KOPT-K1 (cell line): ENCODE measurements around the gene ZNF444.
A peak's percentile ranks its signal among the peaks of the same experiment; 100 is the strongest.
"Not testable (repeated sequence)": the region's sequence is repeated elsewhere in the genome, so short reads cannot be mapped to it uniquely, and the experiment has no call there.

Source experiments
- H3K27ac ChIP-seq: fragments of 200-600 bp; sonication (generic); 2 replicates; pipeline ENCODE4 v1.5.1; 2016; ENCODE audit warnings: antibody characterized with exemption, mild to moderate bottlenecking, low read depth, low read length; ENCODE audit not compliant: poor library complexity, severe bottlenecking
- H3K36me3 ChIP-seq: fragments of 200-600 bp; sonication (generic); 2 replicates; pipeline ENCODE4 v1.5.1; 2017; ENCODE audit warnings: antibody characterized with exemption, mild to moderate bottlenecking, low read length, moderate library complexity; ENCODE audit not compliant: insufficient read depth
- H3K9me3 ChIP-seq: fragments of 200-600 bp; sonication (generic); 2 replicates; pipeline ENCODE4 v1.5.1; 2017; ENCODE audit warnings: antibody characterized with exemption, low read length, mild to moderate bottlenecking; ENCODE audit not compliant: insufficient read depth, poor library complexity, severe bottlenecking

ZNF444 gene

DNA sequence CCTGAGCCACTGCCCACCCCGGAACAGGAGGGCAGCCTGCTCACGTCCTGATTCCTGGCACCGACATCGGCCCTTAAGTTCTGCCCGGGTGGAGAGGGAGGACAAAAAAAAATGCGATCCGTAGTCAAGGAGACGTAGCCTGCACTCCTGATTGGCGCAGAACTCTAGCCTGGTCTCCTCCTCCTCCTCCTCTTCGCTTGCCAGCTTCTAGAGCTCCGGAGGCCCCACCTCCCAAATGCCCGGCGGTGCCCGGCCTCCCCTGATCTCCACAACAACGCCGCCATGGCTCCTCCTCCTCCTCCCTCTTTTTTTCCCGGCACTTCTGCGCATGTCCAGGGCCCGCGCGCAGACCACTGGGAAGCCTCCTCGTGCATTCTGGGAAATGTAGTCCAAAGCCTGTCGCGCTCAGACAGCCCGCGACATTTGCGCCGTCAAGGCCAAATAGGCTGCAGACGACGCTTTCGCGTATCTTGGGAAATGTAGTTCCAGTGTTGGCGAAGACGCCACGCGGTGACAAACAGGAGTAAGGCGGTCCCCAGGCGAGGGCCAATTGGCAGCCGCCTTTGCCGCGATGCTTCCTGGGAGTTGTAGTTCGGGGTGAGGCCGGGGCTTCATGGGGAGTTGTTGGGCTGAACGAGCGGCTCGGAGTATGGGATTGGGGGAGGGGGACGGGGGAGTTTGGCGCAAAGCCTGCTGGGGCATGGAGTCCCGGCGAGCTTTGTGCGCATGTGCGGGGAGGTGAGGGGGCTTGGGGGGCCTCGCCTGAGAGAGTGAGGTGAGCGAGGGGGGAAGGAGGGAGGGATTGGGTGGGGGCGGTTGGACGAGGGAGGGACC lies at the start of gene ZNF444:
ZNF444 (plus strand) TSS at position 705 of the 834 bp plus-strand sequence. CDS start 5,625 bp downstream, outside the sequence.
- no peaks in the 10 kb centered on the region for H3K36me3 ChIP-seq
- no peaks in the 10 kb centered on the region for H3K9me3 ChIP-seq
- peak within 1 kb of the TSS; percentile 84 for H3K27ac ChIP-seq

DNA sequence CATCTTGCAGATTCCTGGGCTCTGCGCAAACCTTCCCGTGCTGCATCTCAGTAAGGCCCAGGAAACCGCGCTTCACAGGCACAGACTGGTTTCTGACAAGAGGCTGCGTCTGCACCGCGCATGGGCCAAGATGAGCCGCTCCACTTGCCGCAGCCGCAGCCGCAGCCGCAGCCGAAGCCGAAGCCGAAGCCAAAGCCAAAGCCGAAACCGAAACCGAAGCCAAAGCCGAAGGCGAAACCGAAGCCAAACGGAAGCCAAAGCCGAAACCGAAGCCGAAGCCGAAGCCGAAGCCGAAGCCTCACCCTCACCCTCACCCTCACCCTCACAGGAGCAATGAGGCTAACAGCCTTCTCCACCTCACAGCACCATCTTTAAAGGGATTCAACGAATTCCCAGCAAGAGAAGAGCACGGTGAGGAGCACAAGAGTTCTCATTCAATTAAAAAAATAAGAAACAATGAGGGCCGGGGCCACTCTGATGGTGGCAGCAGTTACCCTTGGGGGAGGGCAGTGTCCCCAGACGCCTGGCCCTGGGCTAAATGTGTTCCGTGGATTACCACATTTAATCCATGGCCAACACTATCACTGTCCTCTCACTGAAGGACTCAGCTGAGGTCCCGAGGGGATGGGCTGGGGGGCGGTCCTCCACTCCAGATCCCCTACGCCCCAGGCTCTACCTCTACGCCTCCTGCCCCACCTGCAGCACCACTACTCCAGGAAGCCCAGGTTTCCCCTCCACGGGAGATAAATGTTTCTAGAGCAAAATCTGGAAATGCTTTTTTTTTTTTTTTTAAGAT lies 49.1 kb upstream of the ZNF444 start:
- Histone ChIP-seq H3K27ac (no peak overlapping the region), H3K9me3 (peaks cover 10% of the 10 kb centered on the region), H3K36me3 (peaks cover 59% of the 10 kb centered on the region)

DNA sequence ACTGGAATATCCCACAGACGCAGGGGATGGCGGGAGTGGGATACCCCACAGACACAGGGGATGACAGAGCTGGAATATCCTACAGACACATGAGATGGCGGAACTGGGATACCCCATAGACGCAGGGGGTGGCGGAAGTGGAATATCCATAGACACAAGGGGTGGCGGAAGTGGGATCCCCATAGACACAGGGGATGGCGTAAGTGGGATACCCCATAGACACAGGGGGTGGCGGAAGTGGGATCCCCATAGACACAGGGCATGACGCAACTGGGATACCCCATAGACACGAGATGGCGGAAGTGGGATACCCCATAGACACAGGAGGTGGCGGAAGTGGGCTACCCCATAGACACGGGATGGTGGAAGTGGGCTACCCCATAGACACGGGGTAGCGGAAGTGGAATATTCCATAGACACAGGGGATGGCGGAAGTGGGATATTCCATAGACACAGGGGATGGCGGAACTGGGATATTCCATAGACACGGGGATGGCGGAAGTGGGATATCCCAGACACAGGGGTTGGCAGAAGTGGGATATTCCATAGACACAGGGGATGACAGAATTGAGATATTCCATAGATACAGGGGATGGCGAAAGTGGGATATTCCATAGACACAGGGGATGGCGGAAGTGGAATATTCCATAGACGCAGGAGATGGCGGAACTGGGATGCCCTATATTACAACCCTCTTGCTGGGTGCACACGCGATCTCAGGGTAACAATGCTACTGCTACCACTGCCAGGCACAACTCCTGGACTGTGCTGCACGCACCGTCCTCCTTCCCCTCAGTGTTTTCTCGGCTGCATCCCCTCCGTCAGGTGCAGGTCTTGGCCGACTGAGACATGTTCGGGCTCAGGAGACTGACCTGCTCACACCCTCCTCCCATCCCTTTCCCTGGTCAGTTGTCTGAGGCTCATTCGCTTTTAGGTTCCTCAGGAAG lies 48.1 kb upstream of the ZNF444 start:
- H3K9me3 ChIP-seq: peaks cover 10% of the 10 kb centered on the region
- peaks cover 68% of the 10 kb centered on the region for H3K36me3 ChIP-seq
- no peak overlapping the region for H3K27ac ChIP-seq

DNA sequence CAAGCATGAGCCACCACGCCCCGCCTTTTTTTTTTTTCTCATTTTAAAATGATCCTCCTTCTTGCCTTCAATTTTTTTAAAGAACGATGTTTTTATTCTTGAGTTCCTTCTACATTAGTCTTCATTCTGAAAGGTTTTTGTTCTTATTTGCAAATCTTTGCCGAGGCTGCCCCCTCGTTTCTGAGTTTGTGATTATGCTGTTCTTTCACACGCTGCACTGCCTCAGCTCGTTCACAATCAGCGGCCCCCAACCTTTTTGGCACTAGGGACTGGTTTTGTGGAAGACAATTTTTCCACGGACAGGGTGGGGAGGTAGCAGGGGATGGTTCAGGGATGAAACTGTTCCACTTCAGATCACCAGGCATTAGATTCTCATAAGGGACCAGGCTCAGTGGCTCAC lies 46.6 kb upstream of the ZNF444 start:
- no peak overlapping the region for H3K27ac ChIP-seq
- H3K9me3 ChIP-seq: peaks cover 10% of the 10 kb centered on the region
- H3K36me3 ChIP-seq: peaks cover 70% of the 10 kb centered on the region

DNA sequence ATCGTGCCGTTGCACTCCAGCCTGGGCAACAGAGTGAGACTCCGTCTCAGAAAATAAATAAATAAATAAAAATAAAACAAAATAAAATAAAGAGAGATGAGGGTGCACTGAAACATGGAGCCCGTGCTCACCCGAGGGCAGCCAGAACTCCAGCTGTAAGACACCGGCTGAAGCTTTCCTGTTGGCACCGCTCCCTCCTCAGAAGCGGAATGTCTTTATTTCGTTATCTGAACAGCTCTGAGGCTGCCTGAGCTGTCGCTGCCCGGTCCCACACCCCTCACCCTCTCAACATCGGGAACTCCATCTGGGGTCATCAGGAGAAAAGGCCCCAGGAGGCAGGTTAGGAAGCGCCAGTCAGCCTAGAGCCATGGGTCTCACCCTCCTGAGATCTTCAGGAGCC lies 44.4 kb upstream of the ZNF444 start:
- H3K27ac ChIP-seq: no peak overlapping the region
- H3K9me3 ChIP-seq: peaks cover 10% of the 10 kb centered on the region
- peaks cover 71% of the 10 kb centered on the region for H3K36me3 ChIP-seq

DNA sequence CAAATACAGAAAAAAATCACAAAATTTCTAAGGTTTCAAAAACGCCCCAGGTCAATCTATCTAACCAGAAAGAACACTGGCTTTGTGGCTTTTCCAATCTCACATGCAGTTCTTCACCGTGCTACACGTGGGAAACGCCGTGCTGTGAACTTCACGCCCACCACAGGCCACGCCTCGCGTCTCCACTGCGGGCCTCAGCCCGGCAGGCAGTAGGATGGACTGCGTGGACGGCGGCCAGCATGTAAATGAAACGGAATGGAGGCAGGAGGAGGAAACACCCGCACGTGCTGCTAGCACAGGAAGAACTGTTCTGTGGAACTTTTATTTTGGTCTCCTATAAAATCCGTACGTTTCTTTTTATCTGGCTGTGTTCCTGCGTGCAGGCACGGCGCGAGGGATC lies 43.8 kb upstream of the ZNF444 start:
- H3K36me3 ChIP-seq: peaks cover 76% of the 10 kb centered on the region
- H3K9me3 ChIP-seq: peaks cover 10% of the 10 kb centered on the region
- H3K27ac ChIP-seq: no peak overlapping the region

DNA sequence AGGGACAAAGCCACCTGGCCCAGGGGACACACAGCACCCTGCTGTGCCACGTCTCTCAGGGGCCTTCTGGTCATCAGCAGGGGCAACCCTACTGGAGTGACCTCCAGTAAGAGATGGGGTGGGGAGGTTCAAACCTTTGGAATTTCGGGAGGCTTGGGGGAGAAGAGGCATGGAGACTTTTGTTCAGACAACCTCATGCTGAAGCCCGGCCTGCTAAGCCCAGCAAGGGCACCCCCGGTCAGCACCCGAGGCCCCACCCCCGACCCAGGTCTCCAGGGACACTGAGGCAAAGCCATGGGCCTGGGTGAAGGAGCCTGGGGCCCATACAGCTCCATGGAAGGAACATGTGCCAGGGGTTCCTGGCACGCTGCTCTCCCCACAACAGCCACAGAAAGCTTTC lies 43.3 kb upstream of the ZNF444 start:
- Histone ChIP-seq H3K36me3 (peaks cover 77% of the 10 kb centered on the region), H3K9me3 (peaks cover 8% of the 10 kb centered on the region), H3K27ac (no peak overlapping the region)

DNA sequence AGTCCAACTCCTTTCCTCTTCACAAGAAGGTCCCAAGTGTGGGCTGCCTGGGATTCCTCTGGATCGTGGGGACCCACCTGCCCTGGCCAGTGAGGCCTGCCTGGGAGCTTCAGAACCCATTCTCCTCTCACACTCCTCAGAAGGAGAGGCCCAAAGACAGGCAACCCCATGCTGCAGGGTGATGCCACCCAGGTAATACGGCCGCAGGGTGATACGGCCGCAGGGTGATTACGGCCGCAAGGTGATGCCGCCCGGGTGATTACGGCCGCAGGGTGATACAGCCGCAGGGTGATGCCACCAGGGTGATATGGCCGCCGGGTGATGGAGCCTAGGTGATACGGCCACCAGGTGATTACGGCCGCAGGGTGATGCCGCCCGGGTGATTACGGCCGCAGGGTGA lies 42.9 kb upstream of the ZNF444 start:
- peaks cover 74% of the 10 kb centered on the region for H3K36me3 ChIP-seq
- not testable (repeated sequence) for H3K27ac ChIP-seq, H3K9me3 ChIP-seq

DNA sequence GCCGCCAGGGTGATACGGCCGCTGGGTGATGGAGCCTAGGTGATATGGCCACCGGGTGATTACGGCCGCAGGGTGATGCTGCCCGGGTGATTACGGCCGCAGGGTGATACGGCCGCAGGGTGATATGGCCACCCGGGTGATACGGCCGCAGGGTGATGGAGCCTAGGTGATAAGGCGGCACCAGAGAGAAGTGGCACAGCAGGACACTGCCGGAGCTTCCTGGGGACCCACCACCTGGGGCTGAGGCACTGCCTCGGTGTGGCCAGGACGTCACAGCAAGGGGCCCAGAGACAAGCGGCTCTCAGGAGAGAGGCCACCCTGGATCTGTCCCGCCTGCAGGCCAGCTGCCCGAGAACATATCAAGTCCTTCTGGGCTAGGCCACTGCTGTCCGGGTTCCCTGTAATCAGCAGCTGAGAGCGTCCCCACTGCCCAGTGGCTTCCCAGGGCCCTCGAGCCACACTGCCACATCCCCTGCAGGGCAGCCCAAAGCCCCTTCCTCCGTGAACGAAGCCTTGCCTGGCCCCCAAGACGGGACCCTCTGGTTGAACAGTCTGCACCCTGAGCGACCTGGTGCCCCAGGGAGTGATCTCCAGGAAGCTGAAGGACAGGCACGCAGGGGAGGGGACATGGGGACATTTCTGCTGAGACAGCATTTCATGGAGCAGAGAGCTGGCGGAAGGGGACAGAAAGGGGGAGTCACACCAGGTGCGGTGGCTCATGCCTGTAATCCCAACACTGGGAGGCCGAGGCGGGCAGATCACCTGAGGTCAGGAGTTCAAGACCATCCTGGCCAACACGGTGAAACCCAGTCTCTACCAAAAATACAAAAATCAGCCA lies 42.1 kb upstream of the ZNF444 start:
- peaks cover 67% of the 10 kb centered on the region for H3K36me3 ChIP-seq
- no peak overlapping the region for H3K27ac ChIP-seq
- H3K9me3 ChIP-seq: no peaks in the 10 kb centered on the region

DNA sequence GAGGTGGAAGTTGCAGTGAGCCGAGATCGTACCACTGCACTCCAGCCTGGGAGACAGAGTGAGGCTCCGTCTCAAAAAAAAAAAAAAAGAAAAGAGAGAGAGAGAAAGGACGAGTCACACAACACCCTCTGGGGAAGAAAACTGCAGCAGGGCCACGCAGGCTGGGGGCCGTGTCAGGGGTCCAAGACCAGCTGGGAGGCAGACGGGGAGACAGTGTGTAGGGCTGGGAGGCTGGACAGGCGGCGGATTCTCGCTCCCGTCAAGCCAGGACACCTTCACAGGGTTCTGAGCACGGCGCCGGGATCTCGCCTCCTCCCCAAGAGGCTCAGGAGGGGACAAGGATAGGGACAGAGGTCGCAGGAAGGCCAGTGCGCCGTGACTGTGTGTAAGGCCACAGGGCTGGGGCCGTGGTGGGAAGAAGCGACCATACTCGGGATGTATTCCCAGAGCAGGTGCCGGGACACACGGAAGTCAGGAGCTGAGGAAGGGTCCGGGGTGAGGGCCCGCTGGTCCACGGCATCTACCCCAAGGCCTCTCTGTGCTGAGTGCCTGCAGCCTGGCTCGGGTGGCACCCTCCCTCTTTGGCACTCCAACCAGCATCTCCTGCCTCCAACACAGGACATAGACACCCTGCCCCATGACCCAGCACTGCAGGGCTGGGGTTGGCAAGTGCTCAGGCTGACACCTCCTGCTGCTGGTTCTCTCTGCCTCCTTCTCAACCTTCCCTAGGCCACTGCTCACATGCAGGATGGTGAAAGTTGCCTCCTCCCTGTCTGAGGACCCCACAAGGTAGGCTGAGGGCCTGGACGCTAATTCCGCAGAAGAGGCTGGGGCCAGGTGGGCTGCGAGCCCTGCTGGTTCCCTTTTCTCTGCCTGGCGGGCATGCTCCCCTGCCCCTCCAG lies 41.2 kb upstream of the ZNF444 start:
- no peak overlapping the region for H3K27ac ChIP-seq
- peaks cover 67% of the 10 kb centered on the region for H3K36me3 ChIP-seq

DNA sequence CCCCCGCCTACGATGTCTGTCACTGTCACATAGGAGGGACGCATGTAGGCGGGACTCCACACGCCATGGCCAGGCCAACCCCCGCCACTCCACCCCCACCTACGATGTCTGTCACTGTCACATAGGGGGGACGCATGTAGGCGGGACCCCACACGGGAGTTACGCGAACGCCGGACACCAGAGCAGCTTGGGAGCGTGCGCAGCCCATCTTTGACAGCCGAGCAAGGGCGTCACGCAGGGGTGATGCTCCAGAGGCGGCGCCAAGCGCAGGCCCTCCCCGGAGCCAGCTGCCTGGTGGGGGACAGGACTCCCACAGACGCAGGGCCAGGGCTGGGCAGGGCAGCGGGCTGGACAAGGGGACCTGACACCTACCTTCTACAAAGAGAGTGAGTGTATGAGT lies 40.0 kb upstream of the ZNF444 start:
- H3K36me3 ChIP-seq: peaks cover 57% of the 10 kb centered on the region
- H3K9me3 ChIP-seq: no peaks in the 10 kb centered on the region
- no peak overlapping the region for H3K27ac ChIP-seq

More for the DNA sequence above, 41.2 kb upstream of the ZNF444 start:
- no peaks in the 10 kb centered on the region for H3K9me3 ChIP-seq

DNA sequence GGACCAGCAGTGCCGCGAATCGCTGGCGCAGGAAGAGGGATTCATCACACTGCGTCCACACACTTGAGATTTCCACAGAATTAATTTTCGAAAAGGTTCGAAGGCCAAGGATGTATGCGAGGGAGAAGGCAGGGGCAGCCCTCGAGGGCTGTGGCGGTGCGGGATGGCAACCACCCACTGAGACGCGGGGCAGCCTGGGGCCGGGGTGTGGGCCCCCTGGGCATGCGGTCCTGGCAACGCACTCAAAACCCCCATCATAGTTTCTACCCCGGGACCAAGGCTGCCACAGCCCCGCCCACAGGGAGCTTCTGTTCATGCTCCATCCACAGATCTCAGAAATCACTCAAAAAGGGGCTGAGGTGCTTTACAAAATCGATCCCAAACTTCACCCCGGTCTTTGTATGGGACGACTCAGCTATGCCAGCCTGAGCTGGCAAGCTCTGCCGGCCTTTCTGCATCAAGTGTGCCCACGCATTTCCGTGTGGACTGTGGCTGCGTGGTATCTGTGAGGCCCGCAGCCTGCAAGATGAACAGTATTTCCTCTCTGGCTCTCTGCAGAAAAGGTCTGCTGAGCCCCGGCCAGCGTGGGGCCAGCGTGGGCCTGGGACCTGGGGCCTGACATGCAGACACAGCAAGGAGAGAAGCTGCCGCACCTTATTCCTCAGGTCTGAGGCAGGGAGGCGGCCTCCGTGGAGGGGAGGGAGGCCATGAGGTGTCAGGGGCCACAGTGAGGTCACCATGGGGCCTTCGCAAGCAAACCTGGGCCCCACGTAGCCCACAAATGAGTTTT lies 39.1 kb upstream of the ZNF444 start:
- peaks cover 61% of the 10 kb centered on the region for H3K36me3 ChIP-seq
- H3K9me3 ChIP-seq: no peaks in the 10 kb centered on the region
- no peak overlapping the region for H3K27ac ChIP-seq
